Endothelial cell of umbilical vein (primary cell): ENCODE data around the gene ACSBG1. TPM values are rescaled to one million over a fixed set of nuclear protein-coding genes. Genes with fewer than 3 reads are reported as not detected.

Source experiments
- BruUV-seq: library from RNA; stranded (reverse); fragments of 400-500 nt; replicated peaks from 2 replicates; lab custom pipeline; 2021; lab: Mats Ljungman, UMichigan
- CTCF ChIA-PET: fragments of 300-600, 350-600 bp; sonication (Branson Sonifier 250); formaldehyde crosslinking; loops from one replicate; lab custom pipeline; 2021; ENCODE audit warnings: antibody characterized with exemption, inconsistent platforms; lab: Charles Lee
- POLR2A ChIA-PET: fragments of 300-600, 350-600 bp; sonication (Branson Sonifier 250); formaldehyde crosslinking; loops from one replicate; lab custom pipeline; 2021; ENCODE audit warnings: antibody characterized with exemption, inconsistent platforms; lab: Charles Lee
- DNase-seq: peaks from one replicate; pipeline ENCODE4 v3.0.0-alpha.2; 2011; ENCODE audit warnings: low read depth, low spot score
- FAIRE-seq: peaks from 2 replicates; lab custom pipeline; 2011; peaks lifted over from hg19 to GRCh38; lab: Jason Lieb, UNC
- H2AFZ ChIP-seq: 2 replicates; pipeline ENCODE4 v1.6.0; 2012; ENCODE audit warnings: low read depth, low read length, control low read depth, inconsistent platforms
- H3K27ac ChIP-seq: 2 replicates; pipeline ENCODE4 v1.5.1; 2011; ENCODE audit warnings: low read depth, mild to moderate bottlenecking, control low read depth, low read length, moderate library complexity; ENCODE audit not compliant: insufficient read depth
- H3K27me3 ChIP-seq, 2 experiments: 2 replicates each; pipeline versions ENCODE4 v1.6.0 to v1.6.1; 2011; ENCODE audit warnings: low read length in 2 of 2, mixed read lengths in 1 of 2; ENCODE audit not compliant: control insufficient read depth in 2 of 2, insufficient read depth in 2 of 2
- H3K36me3 ChIP-seq, 2 experiments: 2 replicates in 1 of 2; 3 replicates in 1 of 2; pipeline ENCODE4 v1.5.1; 2011; ENCODE audit warnings: low read length in 2 of 2, mild to moderate bottlenecking in 1 of 2, moderate library complexity in 1 of 2; ENCODE audit not compliant: control insufficient read depth in 2 of 2, insufficient read depth in 2 of 2; ENCODE audit errors: extremely low read depth in 1 of 2
- H3K4me1 ChIP-seq: 3 replicates; pipeline ENCODE4 v1.5.1; 2011; ENCODE audit warnings: mild to moderate bottlenecking, low read length; ENCODE audit not compliant: control insufficient read depth, insufficient read depth; ENCODE audit errors: extremely low read depth
- H3K4me2 ChIP-seq: 2 replicates; pipeline ENCODE4 v1.6.1; 2011; ENCODE audit warnings: low read length, control low read depth, mixed read lengths; ENCODE audit not compliant: insufficient read depth
- H3K4me3 ChIP-seq, 3 experiments: fragments of 200-600 bp in 1 of 3; sonication (generic), shearing (Covaris generic) in 1 of 3; replicated peaks in 1 of 3; 2 replicates each; pipeline ENCODE4 v1.5.1; 2011 to 2016; ENCODE audit warnings: control low read depth in 3 of 3, low read length in 3 of 3, mild to moderate bottlenecking in 2 of 3, inconsistent platforms in 1 of 3, low read depth in 1 of 3, moderate library complexity in 1 of 3; ENCODE audit not compliant: insufficient read depth in 1 of 3
- H3K79me2 ChIP-seq: 2 replicates; pipeline ENCODE4 v1.6.0; 2012; ENCODE audit warnings: low read length, inconsistent platforms; ENCODE audit not compliant: control insufficient read depth, insufficient read depth
- H3K9ac ChIP-seq: replicated peaks from 2 replicates; pipeline ENCODE3; 2011; ENCODE audit warnings: low read length, control low read depth; ENCODE audit not compliant: insufficient read depth; ENCODE audit errors: extremely low read depth
- H3K9me1 ChIP-seq: replicated peaks from 3 replicates; pipeline ENCODE4 v1.6.0; 2011; ENCODE audit warnings: mild to moderate bottlenecking, low read length; ENCODE audit not compliant: control insufficient read depth, insufficient read depth; ENCODE audit errors: extremely low read depth
- H3K9me3 ChIP-seq: replicated peaks from 2 replicates; pipeline ENCODE4 v1.5.1; 2012; ENCODE audit warnings: low read length, inconsistent platforms; ENCODE audit not compliant: control insufficient read depth, insufficient read depth
- H4K20me1 ChIP-seq: replicated peaks from 2 replicates; pipeline ENCODE3; 2011; ENCODE audit warnings: mild to moderate bottlenecking, low read length; ENCODE audit not compliant: control insufficient read depth, insufficient read depth; ENCODE audit errors: extremely low read depth
- EZH2 ChIP-seq: IDR thresholded peaks from 2 replicates; pipeline ENCODE4 v1.6.1; 2012; ENCODE audit warnings: borderline replicate concordance, low read depth, mild to moderate bottlenecking, moderate library complexity, low read length, inconsistent platforms; ENCODE audit not compliant: severe bottlenecking
- FOS ChIP-seq: IDR thresholded peaks from 2 replicates; pipeline ENCODE4 v1.6.1; 2011; ENCODE audit warnings: mild to moderate bottlenecking, low read length, moderate library complexity, borderline replicate concordance; ENCODE audit not compliant: insufficient read depth
- GATA2 ChIP-seq: IDR thresholded peaks from 2 replicates; pipeline ENCODE4 v1.7.0; 2011; ENCODE audit warnings: low read depth, mild to moderate bottlenecking, moderate library complexity, mixed read lengths, low read length; ENCODE audit not compliant: insufficient read length, insufficient read depth
- JUN ChIP-seq: IDR thresholded peaks from 2 replicates; pipeline ENCODE4 v1.6.1; 2011; ENCODE audit warnings: borderline replicate concordance, low read depth; ENCODE audit not compliant: insufficient read length, insufficient read depth
- MYC ChIP-seq: IDR thresholded peaks from one replicate; pipeline ENCODE4 v1.6.1; 2011; ENCODE audit warnings: mild to moderate bottlenecking, low read depth, low read length
- POLR2A ChIP-seq: IDR thresholded peaks from 2 replicates; pipeline ENCODE4 v1.6.1; 2012; ENCODE audit warnings: low read depth, mild to moderate bottlenecking, control low read depth, low read length
- POLR2AphosphoS5 ChIP-seq: IDR thresholded peaks from 2 replicates; pipeline ENCODE4 v1.6.1; 2012; ENCODE audit warnings: low read depth, mild to moderate bottlenecking, control low read depth, low read length, moderate library complexity; ENCODE audit not compliant: insufficient read depth
- dilution Hi-C: fragments of 300-500 bp; cut with MboI; formaldehyde crosslinking; loops from one replicate; pipeline ENCODE4 v1.15.0; 2019; ENCODE audit warnings: low sequenced_read_pairs; ENCODE audit not compliant: extremely low pct_ligation_motif_present
- intact Hi-C: fragments of 100-400 bp; cut with micrococcal nuclease; formaldehyde crosslinking; loops from one replicate; pipeline ENCODE4 v1.10.0; 2022
- polyA plus RNA-seq, 4 experiments: library from polyadenylated mRNA; depleted of rRNA in 3 of 4; stranded (reverse) in 3 of 4; unstranded in 1 of 4; fragments of >200 nt; gene quantifications; 2 replicates each; pipeline versions ENCODE4 v1.2.1 to v1.2.3, GENCODE V29; 2011 to 2012; ENCODE audit warnings: missing spikeins in 1 of 4
- total RNA-seq: library from RNA; stranded (reverse); gene quantifications from 2 replicates; pipeline ENCODE4 v1.2.3, GENCODE V29; 2021
- TF ChIP-seq, protein P1 (sequence below): IDR thresholded peaks from 2 replicates; pipeline ENCODE4 v1.6.1; 2011; ENCODE audit not compliant: insufficient read depth, insufficient read length
- TF ChIP-seq, protein P2 (sequence below), 2 donors: IDR thresholded peaks; 1 replicate in 1 of 2; 2 replicates in 1 of 2; pipeline ENCODE4 v1.5.1; 2011; ENCODE audit warnings: low read length in 2 of 2, mild to moderate bottlenecking in 2 of 2, moderate library complexity in 2 of 2, control low read depth in 1 of 2, inconsistent platforms in 1 of 2, low read depth in 1 of 2; ENCODE audit not compliant: insufficient read depth in 1 of 2; ENCODE audit errors: extremely low read depth in 1 of 2

Gene ACSBG1
- total and polyA plus RNA-seq, 2 donors (not counting 3 experiments of a cell fraction or from before 2014, with no cell fraction given), result not detected

DNA sequence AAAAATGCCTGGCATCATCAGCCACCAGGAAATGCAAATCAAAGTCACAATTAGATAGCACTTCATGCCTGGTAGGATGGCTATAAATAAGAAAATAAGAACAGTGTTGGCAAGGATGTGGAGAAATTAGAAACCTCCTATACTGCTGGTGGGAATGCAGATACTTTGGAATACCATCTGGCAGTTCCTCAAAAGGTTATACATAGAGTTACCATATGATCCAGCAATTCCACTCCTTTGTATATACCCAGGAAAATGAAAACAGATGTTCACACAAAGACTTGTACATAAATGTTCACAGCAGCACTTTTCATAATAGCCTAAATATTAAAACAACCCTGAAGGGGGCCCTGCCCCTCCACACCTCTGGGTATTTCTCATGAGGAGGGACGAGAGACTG lies 13.7 kb downstream of the ACSBG1 start:
- intact Hi-C loops, result no loop called here
- FAIRE-seq (no peak), DNase-seq (no peak)
- H4K20me1 ChIP-seq, result no peaks in the 10 kb centered on the region
- H3K79me2 ChIP-seq, result no peaks in the 10 kb centered on the region
- no peaks in the 10 kb centered on the region for H3K9me3 ChIP-seq
- H3K9ac ChIP-seq, result no peak overlapping the region
- POLR2A ChIA-PET, result no interaction called here
- H3K36me3 ChIP-seq, result no peaks in the 10 kb centered on the region
- dilution Hi-C loops, result no loop called here
- H3K4me3 ChIP-seq, result no peak overlapping the region
- no peak overlapping the region for H3K4me2 ChIP-seq
- no peak for TF ChIP-seq FOS
- TF ChIP-seq, protein P1, sequence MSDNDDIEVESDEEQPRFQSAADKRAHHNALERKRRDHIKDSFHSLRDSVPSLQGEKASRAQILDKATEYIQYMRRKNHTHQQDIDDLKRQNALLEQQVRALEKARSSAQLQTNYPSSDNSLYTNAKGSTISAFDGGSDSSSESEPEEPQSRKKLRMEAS, result no peak
- no peak for TF ChIP-seq EZH2
- no peak for TF ChIP-seq JUN
- TF ChIP-seq POLR2A, result no peak
- TF ChIP-seq, protein P2, sequence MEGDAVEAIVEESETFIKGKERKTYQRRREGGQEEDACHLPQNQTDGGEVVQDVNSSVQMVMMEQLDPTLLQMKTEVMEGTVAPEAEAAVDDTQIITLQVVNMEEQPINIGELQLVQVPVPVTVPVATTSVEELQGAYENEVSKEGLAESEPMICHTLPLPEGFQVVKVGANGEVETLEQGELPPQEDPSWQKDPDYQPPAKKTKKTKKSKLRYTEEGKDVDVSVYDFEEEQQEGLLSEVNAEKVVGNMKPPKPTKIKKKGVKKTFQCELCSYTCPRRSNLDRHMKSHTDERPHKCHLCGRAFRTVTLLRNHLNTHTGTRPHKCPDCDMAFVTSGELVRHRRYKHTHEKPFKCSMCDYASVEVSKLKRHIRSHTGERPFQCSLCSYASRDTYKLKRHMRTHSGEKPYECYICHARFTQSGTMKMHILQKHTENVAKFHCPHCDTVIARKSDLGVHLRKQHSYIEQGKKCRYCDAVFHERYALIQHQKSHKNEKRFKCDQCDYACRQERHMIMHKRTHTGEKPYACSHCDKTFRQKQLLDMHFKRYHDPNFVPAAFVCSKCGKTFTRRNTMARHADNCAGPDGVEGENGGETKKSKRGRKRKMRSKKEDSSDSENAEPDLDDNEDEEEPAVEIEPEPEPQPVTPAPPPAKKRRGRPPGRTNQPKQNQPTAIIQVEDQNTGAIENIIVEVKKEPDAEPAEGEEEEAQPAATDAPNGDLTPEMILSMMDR (IDR thresholded peaks at IDR 0.05; ENCODE audit: extremely low read depth in 1 of 2, insufficient read depth in 1 of 2, low read depth in 1 of 2, low read length in 2 of 2), result no peak
- TF ChIP-seq GATA2, result no peak
- TF ChIP-seq MYC, result no peak
- no peak for TF ChIP-seq POLR2AphosphoS5
- no peak overlapping the region for H3K27ac ChIP-seq
- CTCF ChIA-PET, result no interaction called here
- no peaks in the 10 kb centered on the region for H3K9me1 ChIP-seq
- no peak overlapping the region for H2AFZ ChIP-seq
- H3K4me1 ChIP-seq, result no peaks in the 10 kb centered on the region
- no TSS peak for BruUV-seq
- peaks cover 6 to 7% of the 10 kb centered on the region in 2 experiments for H3K27me3 ChIP-seq
